ENCODE results near the gene SLC15A3.
A peak's percentile ranks its signal among the peaks of the same experiment; 100 is the strongest.

The SLC15A3 gene

GRCh38 chr11:60934790-60935605 lies 17.0 kb downstream of the SLC15A3 start:
- no peak for DNase-seq
- in situ Hi-C loops (cut with MboI; ENCODE audit: low pct_unique_long_range_greater_than_20kb, low sequenced_read_pairs): no loop called here

GRCh38 chr11:60934124-60934789 lies 17.7 kb downstream of the SLC15A3 start:
- DNase-seq: no peak
- in situ Hi-C loops (cut with MboI; ENCODE audit: low pct_unique_long_range_greater_than_20kb, low sequenced_read_pairs): no loop called here

GRCh38 chr11:60933416-60934123 lies 18.4 kb downstream of the SLC15A3 start:
- in situ Hi-C loops (cut with MboI; ENCODE audit: low pct_unique_long_range_greater_than_20kb, low sequenced_read_pairs): no loop called here
- no peak for DNase-seq

- no peak for DNase-seq
- in situ Hi-C loops (cut with MboI; ENCODE audit: low pct_unique_long_range_greater_than_20kb, low sequenced_read_pairs): no loop called here
These were observed 19.2 kb downstream of the SLC15A3 start for GRCh38 chr11:60932605-60933356.

- in situ Hi-C loops (cut with MboI; ENCODE audit: low pct_unique_long_range_greater_than_20kb, low sequenced_read_pairs): no loop called here
- DNase-seq: no peak
These were observed 20.1 kb downstream of the SLC15A3 start for GRCh38 chr11:60931917-60932316.

GRCh38 chr11:60930394-60930793 lies 21.6 kb downstream of the SLC15A3 start:
- no peak for DNase-seq
- in situ Hi-C loops (cut with MboI; ENCODE audit: low pct_unique_long_range_greater_than_20kb, low sequenced_read_pairs): no loop called here

- no peak for DNase-seq
- in situ Hi-C loops (cut with MboI; ENCODE audit: low pct_unique_long_range_greater_than_20kb, low sequenced_read_pairs): no loop called here
These were observed 22.2 kb downstream of the SLC15A3 start for GRCh38 chr11:60929764-60930163.

- no peak for DNase-seq
- in situ Hi-C loops (cut with MboI; ENCODE audit: low pct_unique_long_range_greater_than_20kb, low sequenced_read_pairs): no loop called here
These were observed 23.4 kb downstream of the SLC15A3 start for GRCh38 chr11:60928563-60929001.

GRCh38 chr11:60927600-60927999 lies 24.4 kb downstream of the SLC15A3 start:
- DNase-seq: no peak
- in situ Hi-C loops (cut with MboI; ENCODE audit: low pct_unique_long_range_greater_than_20kb, low sequenced_read_pairs): no loop called here

GRCh38 chr11:60927061-60927592 lies 24.8 kb downstream of the SLC15A3 start:
- in situ Hi-C loops (cut with MboI; ENCODE audit: low pct_unique_long_range_greater_than_20kb, low sequenced_read_pairs): no loop called here
- no peak for DNase-seq

GRCh38 chr11:60926500-60926899 lies 25.5 kb downstream of the SLC15A3 start:
- in situ Hi-C loops (cut with MboI; ENCODE audit: low pct_unique_long_range_greater_than_20kb, low sequenced_read_pairs): no loop called here
- no peak for DNase-seq

GRCh38 chr11:60925868-60926267 lies 26.1 kb downstream of the SLC15A3 start:
- no peak for DNase-seq
- in situ Hi-C loops (cut with MboI; ENCODE audit: low pct_unique_long_range_greater_than_20kb, low sequenced_read_pairs): no loop called here

GRCh38 chr11:60924906-60925853 lies 26.8 kb downstream of the SLC15A3 start:
- in situ Hi-C loops (cut with MboI; ENCODE audit: low pct_unique_long_range_greater_than_20kb, low sequenced_read_pairs): no loop called here
- no peak for DNase-seq

- in situ Hi-C loops (cut with MboI; ENCODE audit: low pct_unique_long_range_greater_than_20kb, low sequenced_read_pairs): no loop called here
- DNase-seq: peak; percentile 47
These were observed 27.7 kb downstream of the SLC15A3 start, which contains the start of gene TMEM132A for GRCh38 chr11:60924110-60924905. TMEM132A (plus strand) TSS chr11:60924460; CDS start chr11:60924634, 174 bp downstream.

- in situ Hi-C loops (cut with MboI; ENCODE audit: low pct_unique_long_range_greater_than_20kb, low sequenced_read_pairs): no loop called here
- DNase-seq: no peak
These were observed 28.2 kb downstream of the SLC15A3 start for GRCh38 chr11:60923800-60924109.

- in situ Hi-C loops (cut with MboI; ENCODE audit: low pct_unique_long_range_greater_than_20kb, low sequenced_read_pairs): no loop called here
- DNase-seq: no peak
These were observed 28.6 kb downstream of the SLC15A3 start for GRCh38 chr11:60923326-60923725.

GRCh38 chr11:60922906-60923305 lies 29.1 kb downstream of the SLC15A3 start:
- in situ Hi-C loops (cut with MboI; ENCODE audit: low pct_unique_long_range_greater_than_20kb, low sequenced_read_pairs): no loop called here
- DNase-seq: no peak

All from KBM-7 (cell line).